HEK293 (cell line): Measurements from ENCODE around the gene KRTAP10-12.

Experiments used
- CTCF ChIP-seq: fragments of 450-650 bp; formaldehyde crosslinking; IDR thresholded peaks from 2 replicates; pipeline ENCODE4 v1.5.1; 2016; ENCODE audit warnings: missing biosample characterization, missing genetic modification characterization
- ZBTB11 ChIP-seq: fragments of 450-650 bp; formaldehyde crosslinking; conservative IDR thresholded peaks from 2 replicates; pipeline ENCODE4 v1.5.1; 2016; ENCODE audit warnings: low read depth, missing biosample characterization, missing genetic modification characterization
- ZBTB21 ChIP-seq: fragments of 450-650 bp; formaldehyde crosslinking; IDR thresholded peaks from 2 replicates; pipeline ENCODE4 v1.5.1; 2017; ENCODE audit warnings: missing biosample characterization, missing genetic modification characterization
- ZFP69B ChIP-seq: fragments of 450-650 bp; formaldehyde crosslinking; IDR thresholded peaks from 2 replicates; pipeline ENCODE4 v1.5.1; 2016; ENCODE audit warnings: missing biosample characterization, missing genetic modification characterization
- ZNF121 ChIP-seq: fragments of 450-650 bp; formaldehyde crosslinking; IDR thresholded peaks from 2 replicates; pipeline ENCODE4 v1.5.1; 2016; ENCODE audit warnings: missing biosample characterization, missing genetic modification characterization
- ZNF274 ChIP-seq, 2 experiments: fragments of 200-500 bp in 1 of 2; fragments of 450-650 bp in 1 of 2; sonication (Bioruptor generic) in 1 of 2; formaldehyde crosslinking in 1 of 2; IDR thresholded peaks; 2 replicates each; pipeline versions ENCODE4 v1.5.1 to v1.6.1; 2014 to 2016; ENCODE audit warnings: borderline replicate concordance in 1 of 2, inconsistent platforms in 1 of 2, low read length in 1 of 2, missing biosample characterization in 1 of 2, missing genetic modification characterization in 1 of 2
- ZNF488 ChIP-seq: fragments of 450-650 bp; formaldehyde crosslinking; IDR thresholded peaks from 2 replicates; pipeline ENCODE4 v1.5.1; 2016; ENCODE audit warnings: missing biosample characterization, missing genetic modification characterization
- TF ChIP-seq, protein P1 (sequence below): fragments of 450-650 bp; IDR thresholded peaks from 2 replicates; pipeline ENCODE4 v1.5.1; 2018; ENCODE audit warnings: missing biosample characterization, mild to moderate bottlenecking, missing genetic modification characterization

DNA sequence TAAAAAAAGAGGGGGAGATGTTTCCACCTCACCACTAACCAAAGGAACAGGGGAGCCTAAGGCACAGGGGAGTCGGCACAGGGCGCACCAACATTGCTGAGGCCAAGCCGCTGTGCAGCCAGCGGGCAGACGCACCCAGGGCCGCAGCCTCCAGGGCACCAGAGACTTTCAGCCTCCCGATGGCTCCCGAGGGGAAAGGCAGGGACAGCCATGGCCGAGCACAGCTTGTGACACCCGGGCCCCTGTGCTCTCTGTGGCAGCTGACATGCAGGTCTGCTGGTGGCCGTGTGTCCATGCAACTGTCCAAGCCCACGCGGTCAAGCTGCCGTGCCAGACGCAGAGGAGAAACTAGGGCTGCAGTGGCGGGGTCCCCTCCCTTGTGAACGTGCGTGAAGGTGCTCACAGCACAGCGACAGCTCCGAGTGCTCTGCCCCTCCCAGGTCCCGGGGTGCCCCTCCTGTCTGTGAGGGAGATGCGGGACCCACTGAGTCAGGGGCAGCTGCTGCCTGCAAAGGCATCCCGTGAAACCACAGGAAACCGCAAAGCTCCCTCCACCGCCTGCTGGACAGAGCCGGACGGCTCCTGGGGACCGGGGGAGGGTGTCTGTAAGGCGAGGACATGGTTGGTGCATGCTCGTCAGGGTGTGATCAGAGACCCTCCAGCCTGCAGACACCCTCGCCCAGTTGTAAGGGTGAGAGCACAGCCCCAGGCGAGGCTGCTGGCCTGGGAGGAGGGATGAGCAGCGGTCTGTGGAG lies 48.2 kb upstream of the KRTAP10-12 start:
- TF ChIP-seq ZBTB11 (no peak), ZNF121 (tag by site-specific recombination) (no peak), ZFP69B (tag by site-specific recombination) (no peak), ZBTB21 (no peak), ZNF274 (IDR thresholded peaks at IDR 0.05; ENCODE audit: low read length) (no peak), ZNF274 (tag by site-specific recombination; IDR thresholded peaks at IDR 0.05; ENCODE audit: borderline replicate concordance) (no peak), CTCF (tag by site-specific recombination) (no peak), ZNF488 (tag by site-specific recombination) (no peak)
- TF ChIP-seq, protein P1, sequence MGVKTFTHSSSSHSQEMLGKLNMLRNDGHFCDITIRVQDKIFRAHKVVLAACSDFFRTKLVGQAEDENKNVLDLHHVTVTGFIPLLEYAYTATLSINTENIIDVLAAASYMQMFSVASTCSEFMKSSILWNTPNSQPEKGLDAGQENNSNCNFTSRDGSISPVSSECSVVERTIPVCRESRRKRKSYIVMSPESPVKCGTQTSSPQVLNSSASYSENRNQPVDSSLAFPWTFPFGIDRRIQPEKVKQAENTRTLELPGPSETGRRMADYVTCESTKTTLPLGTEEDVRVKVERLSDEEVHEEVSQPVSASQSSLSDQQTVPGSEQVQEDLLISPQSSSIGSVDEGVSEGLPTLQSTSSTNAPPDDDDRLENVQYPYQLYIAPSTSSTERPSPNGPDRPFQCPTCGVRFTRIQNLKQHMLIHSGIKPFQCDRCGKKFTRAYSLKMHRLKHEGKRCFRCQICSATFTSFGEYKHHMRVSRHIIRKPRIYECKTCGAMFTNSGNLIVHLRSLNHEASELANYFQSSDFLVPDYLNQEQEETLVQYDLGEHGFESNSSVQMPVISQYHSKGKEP (tag by site-specific recombination) = no peak
